ENCODE measurements around the gene SLC25A15.

Gene SLC25A15

GRCh38 chr13:40789275-40790153 lies at the start of gene SLC25A15:
TSS of gene SLC25A15 (plus strand) at chr13:40789611. CDS start at chr13:40793227, 3,616 bp downstream.
- no peak for FAIRE-seq

- peak; percentile 97 for FAIRE-seq
Measured at GRCh38 chr13:40749327-40749726, 40.1 kb upstream of the SLC25A15 start.

- no peak for FAIRE-seq
Measured at GRCh38 chr13:40755082-40755700, 34.2 kb upstream of the SLC25A15 start.

- no peak for FAIRE-seq
Measured at GRCh38 chr13:40756042-40756441, 33.4 kb upstream of the SLC25A15 start.

GRCh38 chr13:40758811-40759210 lies 30.6 kb upstream of the SLC25A15 start:
- FAIRE-seq = no peak

GRCh38 chr13:40762849-40763248 lies 26.6 kb upstream of the SLC25A15 start:
- no peak for FAIRE-seq

GRCh38 chr13:40764587-40765403 lies 24.6 kb upstream of the SLC25A15 start:
- FAIRE-seq = no peak

GRCh38 chr13:40765602-40766001 lies 23.8 kb upstream of the SLC25A15 start:
- no peak for FAIRE-seq

- no peak for FAIRE-seq
Measured at GRCh38 chr13:40769970-40770369, 19.4 kb upstream of the SLC25A15 start.

GRCh38 chr13:40770609-40770933 lies 18.8 kb upstream of the SLC25A15 start:
- no peak for FAIRE-seq

GRCh38 chr13:40770934-40771618 lies 18.3 kb upstream of the SLC25A15 start, which contains the start of gene MRPS31:
TSS of gene MRPS31 (minus strand) at chr13:40771190. CDS start at chr13:40771136, 54 bp downstream.
- FAIRE-seq = peak; percentile 87

- FAIRE-seq = no peak
Measured at GRCh38 chr13:40772765-40773473, 16.5 kb upstream of the SLC25A15 start.

- FAIRE-seq = no peak
Measured at GRCh38 chr13:40774672-40775071, 14.7 kb upstream of the SLC25A15 start.

GRCh38 chr13:40776232-40776631 lies 13.2 kb upstream of the SLC25A15 start:
- no peak for FAIRE-seq

GRCh38 chr13:40776681-40777165 lies 12.7 kb upstream of the SLC25A15 start:
- FAIRE-seq = no peak

- no peak for FAIRE-seq
Measured at GRCh38 chr13:40777166-40777808, 12.1 kb upstream of the SLC25A15 start.

GRCh38 chr13:40777809-40778175 lies 11.6 kb upstream of the SLC25A15 start:
- no peak for FAIRE-seq

GRCh38 chr13:40779049-40779448 lies 10.4 kb upstream of the SLC25A15 start:
- FAIRE-seq = no peak

GRCh38 chr13:40779796-40780285 lies 9.6 kb upstream of the SLC25A15 start:
- FAIRE-seq = no peak

- FAIRE-seq = no peak
Measured at GRCh38 chr13:40780822-40781401, 8.5 kb upstream of the SLC25A15 start.

- FAIRE-seq = no peak
Measured at GRCh38 chr13:40781717-40782116, 7.7 kb upstream of the SLC25A15 start.

Measured in A204.1 (cell line).